Stimulated activated CD8-positive, alpha-beta memory T cell treated with anti-CD3 and anti-CD28 coated beads, Interleukin-7, amount 100 ng/mL, for 24 hours (primary cell): Measurements from ENCODE around the gene ACYP2.
"Not testable (repeated sequence)": the region's sequence is repeated elsewhere in the genome, so short reads cannot be mapped to it uniquely, and the experiment has no call there.

Source experiments
- DNase-seq: peaks from one replicate; pipeline ENCODE4 v3.0.0-alpha.2; 2020; ENCODE audit warnings: low read depth

ACYP2 gene

GRCh38 chr2:54099370-54099769, 16.0 kb upstream of the ACYP2 start:
- DNase-seq = no peak

- no peak for DNase-seq
Measured at GRCh38 chr2:54099829-54100585, 15.4 kb upstream of the ACYP2 start.

- no peak for DNase-seq
Measured at GRCh38 chr2:54100772-54101171, 14.6 kb upstream of the ACYP2 start.

- no peak for DNase-seq
Measured at GRCh38 chr2:54103454-54104314, 11.7 kb upstream of the ACYP2 start.

GRCh38 chr2:54106631-54107454, 8.6 kb upstream of the ACYP2 start:
- no peak for DNase-seq

- DNase-seq = no peak
Measured at GRCh38 chr2:54107455-54107764, 8.0 kb upstream of the ACYP2 start.

GRCh38 chr2:54107903-54108615, 7.4 kb upstream of the ACYP2 start:
- no peak for DNase-seq

- no peak for DNase-seq
Measured at GRCh38 chr2:54109848-54110247, 5.6 kb upstream of the ACYP2 start.

GRCh38 chr2:54114479-54114878, 936 bp upstream of the ACYP2 start:
- DNase-seq = not testable (repeated sequence)

GRCh38 chr2:54114936-54115283, 505 bp upstream of the ACYP2 start:
- DNase-seq = no peak

GRCh38 chr2:54116598-54116997, 1.2 kb downstream of the ACYP2 start:
- DNase-seq = not testable (repeated sequence)

GRCh38 chr2:54120950-54121349, 5.5 kb downstream of the ACYP2 start:
- no peak for DNase-seq

- DNase-seq = no peak
Measured at GRCh38 chr2:54122171-54122935, 6.9 kb downstream of the ACYP2 start.

- no peak for DNase-seq
Measured at GRCh38 chr2:54122939-54123338, 7.5 kb downstream of the ACYP2 start.

- DNase-seq = not testable (repeated sequence)
Measured at GRCh38 chr2:54127174-54127573, 11.8 kb downstream of the ACYP2 start.

- DNase-seq = no peak
Measured at GRCh38 chr2:54133056-54133455, 17.6 kb downstream of the ACYP2 start.

- DNase-seq = no peak
Measured at GRCh38 chr2:54139210-54139609, 23.8 kb downstream of the ACYP2 start.

- DNase-seq = no peak
Measured at GRCh38 chr2:54143780-54144179, 28.4 kb downstream of the ACYP2 start.

- no peak for DNase-seq
Measured at GRCh38 chr2:54148391-54148790, 33.0 kb downstream of the ACYP2 start.

GRCh38 chr2:54149638-54150441, 34.4 kb downstream of the ACYP2 start:
- no peak for DNase-seq
